Stimulated activated CD8-positive, alpha-beta memory T cell treated with anti-CD3 and anti-CD28 coated beads, Interleukin-12 subunit alpha, Interleukin-12 subunit beta, amount 100 ng/mL, for 1 hour (primary cell): ENCODE measurements around the gene MISFA.
"Not testable (repeated sequence)": the region's sequence is repeated elsewhere in the genome, so short reads cannot be mapped to it uniquely, and the experiment has no call there.

Experiments used
- DNase-seq: peaks from one replicate; pipeline ENCODE4 v3.0.0-alpha.2; 2020; ENCODE audit warnings: low read depth

The MISFA gene

DNA sequence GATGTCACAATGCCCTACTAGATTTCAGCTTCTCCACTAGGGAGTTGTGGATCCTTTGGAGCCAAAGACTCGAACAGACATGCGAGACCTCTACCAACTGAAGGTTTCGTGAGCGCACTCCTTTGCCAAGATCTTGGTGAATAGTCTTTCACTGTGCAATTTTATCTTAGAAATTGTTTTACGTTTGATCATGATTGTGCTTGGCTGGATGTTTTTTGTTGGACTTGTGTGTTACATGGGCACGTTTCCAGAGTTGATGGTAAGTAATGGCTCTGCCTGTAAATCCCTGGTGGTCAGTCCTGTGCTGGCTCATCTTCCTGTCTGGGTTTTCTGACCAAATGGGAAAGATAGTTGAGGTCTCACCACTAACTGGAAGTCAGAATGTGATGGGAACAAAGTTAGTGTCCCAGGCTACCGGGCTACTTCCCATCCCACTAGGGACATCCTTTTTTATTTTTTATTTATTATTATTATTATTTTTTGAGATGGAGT lies at the start of gene MISFA:
Gene MISFA (plus strand): TSS at position 51 of the 492 bp plus-strand sequence. CDS start 140 bp downstream, at position 191.
- no peak for DNase-seq

DNA sequence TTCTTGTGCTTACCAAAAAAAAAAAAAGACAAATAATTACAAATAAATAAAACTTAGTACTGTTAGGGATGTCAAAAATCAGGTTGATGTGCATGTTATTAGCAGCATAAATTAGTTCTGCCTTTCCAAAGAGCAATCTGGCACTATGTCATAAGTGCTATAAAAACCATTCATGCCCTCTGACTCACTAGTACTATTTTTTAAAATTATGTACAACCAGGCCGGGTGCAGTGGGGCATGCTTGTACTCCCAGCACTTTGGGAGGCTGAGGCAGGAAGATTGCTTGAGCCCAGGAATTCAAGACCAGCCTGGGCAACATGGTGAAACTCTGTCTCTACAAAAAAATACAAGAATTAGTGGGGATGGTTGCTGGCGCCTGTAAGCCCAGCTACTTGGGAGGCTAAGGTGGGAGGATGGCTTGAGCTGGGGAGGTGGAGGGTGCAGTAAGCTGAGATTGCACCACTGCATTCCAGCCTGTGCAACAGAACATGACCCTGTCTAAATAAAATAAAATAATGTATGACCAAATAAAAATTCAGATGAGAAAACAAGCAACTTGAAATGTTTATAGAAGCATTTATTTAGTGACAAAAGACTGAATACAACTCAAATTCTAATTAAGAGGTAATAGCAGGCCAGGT lies 36.4 kb upstream of the MISFA start:
- no peak for DNase-seq

DNA sequence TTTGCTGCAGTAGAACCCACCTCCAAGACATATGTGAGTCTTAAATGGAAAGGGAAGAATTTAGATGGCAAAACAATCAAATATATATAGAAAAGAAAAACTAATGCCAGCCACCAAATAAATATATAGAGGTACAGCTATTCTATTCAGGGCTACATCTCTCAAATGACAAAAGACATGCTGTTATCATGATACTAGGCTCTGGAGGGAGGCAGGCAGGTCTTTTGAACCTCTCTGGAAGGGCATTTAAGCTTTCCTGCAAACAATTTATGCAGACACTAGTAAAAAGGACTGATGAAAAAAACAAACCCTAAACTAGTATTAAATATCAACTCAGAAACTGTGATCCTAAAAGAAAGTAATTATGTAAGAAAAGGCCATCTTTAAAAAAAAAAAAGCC lies 35.4 kb upstream of the MISFA start:
- no peak for DNase-seq

DNA sequence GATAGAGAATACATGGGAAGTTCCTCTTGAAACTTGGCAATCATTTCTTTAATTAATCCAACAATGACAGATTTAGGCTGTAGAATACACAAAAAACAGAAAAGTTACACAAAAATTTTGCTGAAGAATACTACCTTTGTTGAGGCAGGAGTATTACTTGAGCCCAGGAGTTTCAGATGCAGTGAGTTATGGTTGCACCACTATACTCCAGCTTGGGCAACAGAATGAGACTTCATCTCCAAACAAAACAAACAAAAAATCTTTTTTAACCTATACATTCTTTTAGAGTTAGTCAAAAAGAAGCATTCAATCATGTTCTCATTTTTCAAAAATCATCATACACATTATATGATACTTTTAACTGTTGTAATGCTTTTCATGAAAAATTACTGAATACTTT lies 33.2 kb upstream of the MISFA start:
- no peak for DNase-seq

DNA sequence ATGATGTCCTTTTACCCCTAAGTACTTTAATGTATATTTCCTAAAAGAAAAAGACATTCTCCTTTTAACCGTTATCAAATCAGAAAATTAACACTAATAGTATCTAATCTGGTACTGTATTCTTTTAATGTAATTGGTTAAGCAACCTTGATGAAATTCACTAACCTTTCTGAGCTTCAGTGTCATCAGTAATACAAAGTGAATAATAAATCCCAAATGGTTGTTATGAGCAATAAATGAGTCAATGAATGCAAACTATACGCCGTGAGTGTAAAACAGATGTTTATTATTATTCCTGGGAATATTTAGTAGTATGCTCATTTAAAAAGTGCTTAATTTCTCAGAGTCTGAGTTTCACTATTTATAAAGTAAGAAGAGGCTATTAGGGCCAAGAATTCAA lies 32.5 kb upstream of the MISFA start:
- DNase-seq = no peak

DNA sequence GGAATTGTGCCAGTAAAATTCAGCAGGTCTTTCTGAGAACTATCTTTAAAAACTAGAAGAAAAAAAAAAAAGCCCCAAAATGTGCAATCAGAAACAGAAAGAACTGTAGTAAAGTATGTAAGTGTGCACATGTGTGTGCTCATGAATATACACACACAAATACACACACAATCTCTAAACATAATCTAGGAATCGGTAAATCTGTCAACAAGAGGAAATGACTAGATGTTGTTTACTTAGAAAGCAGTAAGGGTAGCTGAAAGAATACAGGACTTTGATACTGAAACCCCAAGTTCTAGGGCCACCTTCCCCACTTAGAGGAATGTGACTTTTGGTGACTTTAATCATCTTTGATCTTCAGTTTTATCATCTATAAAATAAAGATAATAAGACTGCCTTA lies 24.2 kb upstream of the MISFA start:
- no peak for DNase-seq

DNA sequence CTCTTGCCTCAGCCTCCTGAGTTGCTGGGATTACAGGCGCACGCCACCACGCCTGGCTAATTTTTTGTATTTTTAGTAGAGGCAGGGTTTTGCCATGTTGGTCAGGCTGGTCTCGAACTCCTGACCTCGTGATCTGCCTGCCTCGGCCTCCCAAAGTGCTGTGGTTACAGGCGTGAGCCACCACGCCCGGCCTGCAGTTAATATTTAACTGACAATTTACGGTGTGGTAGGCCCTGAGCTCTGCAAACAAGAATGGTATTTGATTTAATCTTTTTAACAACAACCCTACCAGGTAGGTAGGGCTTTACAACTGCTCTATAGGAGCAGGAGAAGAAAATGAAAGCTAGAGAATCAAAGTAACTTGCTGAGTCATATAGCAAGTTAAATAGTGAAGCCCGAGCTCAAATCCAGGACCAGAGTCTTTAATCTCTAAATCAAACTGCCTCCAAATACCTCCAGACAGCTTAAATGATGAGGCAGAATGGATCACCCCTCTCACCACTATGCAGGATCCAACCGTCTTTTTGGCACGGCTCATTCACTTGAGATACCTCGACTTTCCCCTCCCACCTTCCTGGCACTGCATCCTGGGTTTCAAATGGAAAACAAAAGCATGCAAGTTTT lies 20.5 kb upstream of the MISFA start:
- DNase-seq = no peak

DNA sequence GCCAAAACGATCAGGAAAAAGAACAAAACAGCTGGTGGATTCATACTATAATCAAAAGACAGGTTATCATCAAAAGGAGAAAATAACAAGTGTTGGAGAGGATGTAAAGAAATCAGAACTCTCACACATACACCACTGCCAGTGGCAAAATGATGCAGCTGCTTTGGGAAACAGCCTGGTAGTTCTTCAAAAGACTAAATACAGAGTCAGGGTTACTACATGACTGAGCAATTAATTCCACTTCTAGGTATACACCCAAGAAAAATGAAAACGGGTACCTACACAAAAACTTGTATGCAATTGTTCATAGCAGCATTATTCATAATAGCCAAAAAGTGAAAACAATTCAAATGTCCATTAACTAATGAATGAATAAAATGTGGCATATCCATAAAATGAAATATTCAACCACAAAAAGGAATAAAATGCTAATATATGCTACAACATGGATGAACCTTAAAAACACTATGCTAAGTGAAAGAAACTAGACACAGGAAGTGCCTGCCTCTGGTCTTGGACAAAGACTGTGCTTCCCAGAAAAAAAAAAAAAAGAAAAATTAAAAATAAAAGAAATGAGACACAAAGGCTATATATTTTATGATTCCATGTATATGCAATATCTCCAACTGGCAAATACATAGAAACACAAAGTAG lies 19.3 kb upstream of the MISFA start:
- DNase-seq = no peak

DNA sequence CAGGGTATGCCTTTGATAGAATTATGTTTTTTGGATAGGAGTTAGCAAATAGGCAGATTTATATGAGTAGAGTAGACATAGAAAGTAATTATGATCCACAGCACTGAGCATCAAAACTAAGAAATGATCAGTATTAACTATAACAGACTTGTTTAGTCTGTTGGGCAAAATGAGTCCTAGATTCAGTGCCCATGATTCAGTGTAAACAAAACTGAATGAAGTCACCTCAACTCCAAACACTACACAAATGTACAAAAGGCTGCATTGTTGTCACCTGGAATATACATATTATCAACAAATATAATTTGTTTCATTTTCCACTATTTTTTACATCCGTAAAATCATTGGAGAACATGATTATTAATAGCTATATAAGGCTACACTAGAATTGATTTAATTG lies 17.8 kb upstream of the MISFA start:
- DNase-seq = no peak

DNA sequence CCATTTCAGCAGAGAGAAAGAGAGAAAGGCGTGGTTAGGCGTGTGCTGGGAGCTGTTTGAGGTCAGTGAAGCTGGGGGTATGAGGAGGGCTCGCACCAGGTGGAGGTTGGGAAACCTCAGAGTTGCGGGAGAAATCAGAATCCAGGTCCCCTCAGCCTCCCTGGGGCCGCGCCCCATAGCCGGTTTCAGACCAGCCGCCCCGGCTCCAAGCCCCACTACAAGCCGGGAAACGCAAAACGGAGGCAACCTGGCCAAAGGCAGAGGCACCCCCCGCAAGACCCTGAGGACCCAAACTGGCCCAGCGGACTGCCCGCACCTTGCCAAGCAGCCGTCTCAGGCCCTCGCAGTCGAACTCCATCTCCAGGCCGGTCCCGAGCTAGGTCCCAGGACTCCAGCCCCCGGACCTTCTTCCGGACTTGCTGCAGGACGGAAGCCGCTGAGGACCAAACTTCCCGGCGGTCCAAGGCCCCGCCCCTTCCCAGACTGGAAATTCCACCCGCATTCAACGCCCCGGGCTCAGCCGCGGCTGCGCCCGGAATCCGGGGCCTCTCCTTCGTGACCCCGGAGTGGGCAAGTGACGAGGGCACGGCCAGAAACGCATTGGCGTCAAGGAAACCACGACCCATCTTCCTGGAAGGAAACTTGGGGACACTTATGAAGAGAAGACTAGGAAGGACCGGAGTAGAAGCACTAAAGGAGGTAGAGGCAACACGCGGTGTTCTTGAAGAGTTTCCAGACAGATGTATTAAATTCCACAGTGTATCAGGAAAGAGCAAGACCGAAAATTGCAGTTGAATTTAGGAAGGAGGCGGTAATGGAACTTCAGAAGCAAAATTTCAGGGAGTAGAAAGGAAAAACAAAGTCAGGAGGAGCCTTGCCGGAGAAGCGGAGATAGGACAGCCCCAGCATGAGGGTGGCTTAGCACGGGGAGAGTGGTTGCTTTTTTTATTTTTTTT lies 11.0 kb upstream of the MISFA start, which contains the start of gene UEVLD:
Gene UEVLD (minus strand): TSS at position 438 of the 956 bp plus-strand sequence. CDS start 80 bp downstream, at position 358.
- DNase-seq = peak; percentile 37

DNA sequence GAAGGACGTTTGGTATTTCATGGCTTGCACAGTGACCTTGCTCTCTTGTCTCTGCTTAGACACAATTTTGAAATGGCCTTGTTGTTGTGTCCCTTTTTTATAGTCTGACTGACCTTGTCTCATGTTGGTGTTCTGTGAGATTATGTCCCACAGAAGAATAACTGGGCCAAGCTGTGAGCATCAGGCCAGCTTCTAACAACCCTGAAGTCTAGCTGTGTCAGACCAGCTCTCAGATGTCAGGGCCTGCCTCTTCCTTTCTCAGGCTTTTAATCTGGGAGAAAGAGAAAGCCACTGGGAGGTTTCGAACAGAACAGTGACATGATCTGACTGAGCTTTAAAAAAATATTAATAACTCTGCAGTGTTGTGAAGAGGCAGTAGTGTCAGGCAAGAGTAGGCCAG lies 9.0 kb upstream of the MISFA start:
- DNase-seq = no peak

DNA sequence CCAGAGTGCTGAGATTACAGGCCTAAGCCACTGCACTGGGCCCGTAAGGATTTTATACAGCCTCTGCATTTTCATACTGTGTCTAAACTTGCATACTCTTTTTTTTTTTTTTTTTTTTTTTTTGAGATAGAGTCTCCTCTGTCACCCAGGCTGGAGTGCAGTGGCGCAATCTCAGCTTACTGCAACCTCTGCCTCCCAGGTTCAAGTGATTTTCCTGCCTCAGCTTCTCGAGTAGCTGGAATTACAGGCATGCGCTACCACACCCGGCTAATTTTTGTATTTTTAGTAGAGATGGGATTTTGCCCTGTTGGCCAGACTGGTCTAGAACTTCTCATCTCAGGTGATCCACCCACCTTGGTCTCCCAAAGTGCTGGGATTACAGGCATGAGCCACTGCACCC lies 5.5 kb upstream of the MISFA start:
- DNase-seq = not testable (repeated sequence)

DNA sequence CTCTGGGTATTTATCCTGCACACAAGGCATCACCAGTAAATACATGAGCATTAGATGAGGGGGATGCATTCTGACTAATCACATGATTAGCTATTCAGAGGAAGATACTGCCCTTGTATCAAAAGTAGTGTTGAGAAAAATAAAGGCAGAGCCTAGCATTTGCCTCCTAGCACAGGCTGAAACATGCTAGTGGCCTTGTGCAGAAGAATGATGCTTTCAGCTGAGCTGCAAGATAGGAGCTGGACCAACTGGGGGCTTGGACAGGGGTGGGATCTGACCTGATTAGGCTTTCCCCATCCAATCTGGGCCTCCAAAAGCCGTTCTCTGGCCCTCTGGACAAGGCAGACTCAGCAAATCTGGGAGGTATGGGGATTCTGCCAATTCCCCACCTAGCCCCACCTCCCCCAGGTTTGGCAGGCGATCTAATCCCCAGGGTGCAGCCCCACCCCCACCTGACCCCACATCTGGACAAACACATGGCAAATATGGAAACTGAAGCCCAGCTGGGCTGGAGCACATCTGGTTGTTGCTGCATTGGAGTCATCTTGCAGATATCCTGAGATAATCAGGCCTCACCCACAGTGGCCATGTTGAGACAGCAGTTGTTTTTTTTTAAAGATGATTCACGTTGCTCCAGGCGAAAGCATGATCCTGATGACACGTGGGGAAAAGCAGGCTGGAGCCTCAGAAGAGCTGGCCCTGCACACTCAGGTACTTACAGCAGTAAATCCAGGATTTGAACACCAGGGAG lies 4.4 kb upstream of the MISFA start:
- DNase-seq = no peak

DNA sequence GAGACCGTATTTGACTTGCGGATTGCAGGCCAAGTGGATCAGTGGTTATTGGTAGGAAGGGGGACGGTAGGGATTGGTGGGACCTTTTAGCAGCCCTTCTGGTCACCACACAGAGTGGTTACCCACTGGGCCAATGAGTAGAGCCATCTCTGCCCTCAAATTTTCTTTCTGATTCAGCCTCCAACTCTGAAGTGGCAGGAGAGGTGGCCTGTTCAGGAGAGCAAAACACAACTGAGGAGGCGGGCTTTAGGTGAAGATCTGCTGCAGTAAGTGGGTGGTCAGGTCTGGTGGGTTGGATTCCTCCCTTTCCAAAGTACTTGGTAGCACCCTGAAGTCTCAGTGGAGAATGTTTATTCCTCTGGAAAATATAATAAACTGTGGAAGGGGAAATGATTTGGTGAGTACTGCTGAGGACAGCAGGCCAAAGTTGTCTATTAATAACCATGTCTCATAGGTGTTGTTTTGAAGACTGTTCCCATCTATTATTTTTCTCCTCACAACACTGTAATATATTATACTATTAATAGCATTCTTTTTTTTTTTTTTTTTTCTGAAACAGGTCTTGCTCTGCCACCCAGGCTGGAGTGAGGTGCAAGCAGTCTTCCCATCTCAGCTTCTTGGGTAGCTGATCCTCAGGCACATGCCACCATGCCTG lies 1.5 kb downstream of the MISFA start:
- no peak for DNase-seq

DNA sequence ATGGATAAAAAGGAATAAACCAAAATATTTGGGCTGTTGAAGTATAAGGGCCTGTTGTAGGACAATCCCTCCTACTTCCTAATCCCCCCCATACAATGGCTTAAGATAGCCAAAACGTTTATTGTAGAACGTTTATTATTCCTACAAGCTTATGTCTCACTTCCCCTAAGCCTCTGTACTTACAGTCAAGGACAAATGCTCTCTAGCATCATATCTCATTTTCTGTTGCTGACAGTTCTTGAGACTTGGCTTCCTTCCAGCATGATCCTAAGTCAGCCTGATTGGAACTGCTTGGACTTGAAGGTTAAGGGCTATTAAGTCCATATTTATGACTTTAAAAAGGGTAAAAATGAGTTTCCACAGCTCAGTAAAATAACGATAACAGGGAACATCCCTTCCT lies 8.8 kb downstream of the MISFA start:
- DNase-seq = no peak

DNA sequence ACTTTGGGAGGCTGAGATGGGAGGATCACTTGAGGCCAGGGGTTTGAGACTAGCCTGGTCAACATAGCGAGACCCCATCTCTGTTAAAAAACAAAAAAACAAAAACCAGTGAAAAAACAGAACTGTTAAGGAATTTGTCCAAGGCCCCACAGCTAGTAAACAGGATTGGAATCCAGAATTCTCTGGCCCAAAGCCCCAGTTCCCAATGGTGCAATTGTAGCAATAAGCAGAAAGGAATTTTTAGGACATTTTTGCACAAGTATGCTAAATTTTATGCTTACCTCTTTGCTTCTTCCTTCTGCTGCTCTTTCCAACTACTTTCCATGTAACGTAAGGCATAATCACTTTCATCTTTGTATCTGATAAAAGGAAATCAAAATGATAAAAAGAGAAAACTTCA lies 11.6 kb downstream of the MISFA start:
- DNase-seq = no peak

DNA sequence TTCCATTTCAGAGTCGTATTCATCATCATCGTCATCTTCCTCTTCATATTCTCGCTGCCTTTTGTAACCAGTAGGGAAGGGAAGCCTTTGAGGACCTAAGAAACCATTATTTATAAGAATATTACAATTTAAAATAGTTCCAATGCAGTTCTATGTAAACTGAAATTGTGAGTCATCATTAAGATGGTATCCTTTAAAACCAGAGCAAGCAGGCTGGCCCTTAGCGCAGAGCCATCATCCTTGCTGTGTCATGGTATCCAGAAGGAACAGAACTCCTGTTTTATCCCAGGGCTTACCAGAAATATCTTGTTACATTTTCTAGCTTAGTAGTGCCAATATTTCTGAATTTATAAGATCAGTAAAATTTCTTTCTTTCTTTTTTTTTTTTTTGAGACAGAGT lies 12.8 kb downstream of the MISFA start:
- DNase-seq = no peak

DNA sequence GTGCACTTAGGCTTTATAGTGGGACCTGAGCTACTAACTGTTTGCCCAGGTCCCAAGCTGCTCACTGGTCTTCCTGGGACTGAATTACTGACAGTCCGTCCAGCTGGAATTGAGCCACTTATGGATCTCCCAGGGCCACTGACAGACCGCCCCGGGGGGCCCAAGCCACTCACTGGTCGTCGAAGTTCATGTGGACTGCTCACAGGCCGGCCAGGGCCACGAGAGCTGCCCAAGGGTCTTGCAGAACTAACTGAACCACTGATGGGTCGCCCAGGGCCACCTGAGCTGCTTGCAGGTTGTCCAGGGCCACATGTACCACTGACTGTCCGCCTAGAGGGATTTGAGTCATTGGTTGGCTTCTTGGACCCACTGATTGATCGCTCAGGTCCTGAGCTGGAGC lies 15.1 kb downstream of the MISFA start:
- DNase-seq = no peak

DNA sequence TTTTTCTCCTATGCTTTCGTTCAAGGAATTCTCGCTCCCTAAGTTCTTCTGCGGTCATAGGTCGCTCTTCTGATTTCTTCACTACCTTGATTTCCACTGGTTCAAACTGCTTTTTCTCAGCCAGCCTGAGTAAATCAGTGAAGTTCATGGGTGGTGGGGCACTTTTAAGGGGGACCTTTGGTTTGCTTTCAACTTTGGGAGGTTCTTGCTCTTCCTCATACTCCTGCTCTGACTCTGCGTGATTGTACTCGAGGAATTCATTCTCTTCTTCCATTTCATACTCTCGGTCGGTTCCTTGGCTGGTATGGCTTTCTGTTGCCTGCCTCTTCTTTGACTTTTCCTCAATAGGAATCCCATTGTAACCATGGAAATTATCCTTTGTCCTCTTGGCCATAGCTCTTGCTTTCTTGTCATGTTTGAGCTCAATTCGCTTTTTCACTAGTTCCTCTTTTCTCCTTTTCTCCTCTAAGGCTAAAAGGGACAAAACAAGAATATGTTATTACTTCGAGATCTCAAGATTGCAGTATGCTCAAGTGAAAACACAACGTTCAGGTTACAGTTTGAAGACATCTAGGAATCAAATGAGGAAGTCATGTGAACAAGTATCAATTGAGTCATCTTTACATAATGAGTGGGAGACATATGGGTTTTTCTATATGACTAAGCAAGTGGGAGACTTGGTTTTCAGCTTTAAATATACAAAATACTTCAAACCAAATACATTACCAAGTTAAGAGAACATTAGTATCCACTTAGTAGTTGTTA lies 16.2 kb downstream of the MISFA start:
- no peak for DNase-seq

DNA sequence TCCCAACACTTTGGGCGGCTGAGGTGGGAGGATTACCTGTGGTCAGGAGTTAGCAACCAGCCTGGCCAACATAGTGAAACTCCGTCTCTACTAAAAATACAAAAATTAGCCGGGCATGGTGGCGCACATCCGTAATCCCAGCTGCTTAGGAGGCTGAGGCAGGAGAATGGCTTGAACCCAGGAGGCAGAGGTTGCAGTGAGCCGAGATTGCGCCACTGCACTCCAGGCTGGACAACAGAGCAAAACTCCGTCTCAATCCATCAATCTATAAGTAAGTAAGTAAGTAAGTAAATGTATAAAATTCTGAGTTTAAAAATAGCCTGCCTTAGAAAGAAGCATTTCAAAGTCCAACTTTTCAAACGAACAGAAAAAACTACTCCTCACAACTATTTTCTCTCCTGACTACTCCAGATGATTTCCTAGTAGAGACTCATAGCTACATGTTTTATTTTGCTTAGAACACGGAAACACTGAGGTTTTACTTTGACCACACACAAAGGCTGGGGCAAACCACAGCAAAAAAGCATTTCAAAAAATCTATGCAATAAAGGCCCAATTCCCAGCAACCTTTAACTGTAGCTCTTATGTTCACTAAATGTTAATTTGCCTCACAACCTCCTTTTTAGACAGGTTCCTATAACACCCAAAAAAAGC lies 18.2 kb downstream of the MISFA start:
- peak; percentile 15 for DNase-seq
